HG03469 (cell line): ENCODE data around the gene SLC17A3.

Experiments
- ATAC-seq: cut with Tn5 transposase; IDR thresholded peaks from one replicate; pipeline ENCODE4 v1.9.1; 2021; ENCODE audit warnings: mild to moderate bottlenecking, moderate library complexity, moderate number of reproducible peaks; ENCODE audit not compliant: unreplicated experiment

SLC17A3 gene, protein sequence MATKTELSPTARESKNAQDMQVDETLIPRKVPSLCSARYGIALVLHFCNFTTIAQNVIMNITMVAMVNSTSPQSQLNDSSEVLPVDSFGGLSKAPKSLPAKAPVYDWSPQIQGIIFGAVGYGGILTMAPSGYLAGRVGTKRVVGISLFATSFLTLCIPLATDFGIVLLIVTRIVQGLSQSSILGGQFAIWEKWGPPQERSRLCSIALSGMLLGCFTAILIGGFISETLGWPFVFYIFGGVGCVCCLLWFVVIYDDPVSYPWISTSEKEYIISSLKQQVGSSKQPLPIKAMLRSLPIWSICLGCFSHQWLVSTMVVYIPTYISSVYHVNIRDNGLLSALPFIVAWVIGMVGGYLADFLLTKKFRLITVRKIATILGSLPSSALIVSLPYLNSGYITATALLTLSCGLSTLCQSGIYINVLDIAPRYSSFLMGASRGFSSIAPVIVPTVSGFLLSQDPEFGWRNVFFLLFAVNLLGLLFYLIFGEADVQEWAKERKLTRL

DNA sequence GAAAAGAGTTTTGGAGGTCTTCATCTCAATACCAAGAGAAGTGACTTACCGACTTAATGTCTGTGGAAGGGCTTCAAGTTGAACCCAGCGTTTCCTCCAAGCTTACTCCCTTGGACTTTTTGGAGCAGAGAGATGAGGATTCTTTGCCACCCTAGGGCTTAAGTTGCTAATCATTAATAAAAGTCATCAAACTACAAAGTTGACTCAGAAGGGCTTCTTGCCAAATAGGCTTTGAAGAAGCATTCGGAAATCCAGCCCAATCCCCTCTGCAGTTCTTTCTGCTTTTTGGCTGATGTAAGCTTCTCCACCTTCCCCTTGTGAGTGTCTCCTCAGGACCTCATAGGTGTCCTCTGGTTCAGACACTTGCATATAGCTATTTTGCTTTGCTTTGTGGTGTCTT, at the start of gene SLC17A3:
TSS of gene SLC17A3 (minus strand) at position 126 of the 400 bp plus-strand sequence. CDS start 5,856 bp downstream, outside the sequence.
- no peak for ATAC-seq

DNA sequence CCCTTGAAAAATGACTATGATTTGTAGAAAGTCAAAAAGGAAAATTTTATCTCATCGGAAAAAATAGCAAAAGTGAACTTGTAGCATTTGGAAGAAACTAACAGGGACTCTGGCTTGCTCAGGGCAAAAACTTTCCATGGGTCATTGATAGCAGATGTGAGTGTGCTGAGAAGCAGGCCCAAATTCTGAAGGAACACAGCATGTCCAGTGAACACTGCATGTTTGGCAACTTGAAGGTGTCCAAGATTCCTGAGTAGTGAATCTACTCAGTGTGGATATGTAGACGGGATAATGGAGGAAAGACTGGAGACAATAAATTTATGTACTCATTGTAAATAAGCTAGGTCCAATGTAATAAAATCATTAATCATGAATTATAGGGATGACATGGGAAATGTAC, 48.3 kb upstream of the SLC17A3 start:
- no peak for ATAC-seq

DNA sequence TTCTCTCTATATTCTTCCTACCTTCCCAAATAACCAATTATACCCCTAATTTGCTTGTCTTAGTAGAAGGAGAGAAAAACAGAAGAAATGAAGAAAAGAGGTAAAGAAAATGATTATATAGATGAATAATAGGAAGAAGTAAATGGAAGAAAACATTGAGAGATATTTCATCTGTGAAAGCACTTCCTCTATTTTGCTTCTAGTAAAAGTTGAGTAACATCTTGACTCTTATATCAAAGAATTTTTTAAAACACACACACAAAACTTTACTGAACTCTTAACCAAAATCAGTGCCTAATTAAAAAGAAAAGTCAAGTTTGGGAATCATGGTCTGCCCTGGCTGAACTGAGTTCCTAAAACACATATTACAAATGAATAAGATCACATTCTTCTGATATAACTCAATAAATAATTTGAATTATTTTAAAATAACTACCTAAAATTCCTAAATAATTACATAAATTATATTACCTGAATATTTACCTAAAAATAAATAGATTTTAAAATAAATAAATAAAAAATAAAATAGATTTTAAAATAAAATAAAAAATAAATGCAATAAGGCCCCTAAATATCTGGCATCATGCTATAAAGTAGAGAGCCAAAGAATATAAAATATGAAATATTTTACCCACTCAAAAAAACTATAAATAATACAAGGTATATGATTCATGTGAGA, 47.6 kb upstream of the SLC17A3 start:
- no peak for ATAC-seq

DNA sequence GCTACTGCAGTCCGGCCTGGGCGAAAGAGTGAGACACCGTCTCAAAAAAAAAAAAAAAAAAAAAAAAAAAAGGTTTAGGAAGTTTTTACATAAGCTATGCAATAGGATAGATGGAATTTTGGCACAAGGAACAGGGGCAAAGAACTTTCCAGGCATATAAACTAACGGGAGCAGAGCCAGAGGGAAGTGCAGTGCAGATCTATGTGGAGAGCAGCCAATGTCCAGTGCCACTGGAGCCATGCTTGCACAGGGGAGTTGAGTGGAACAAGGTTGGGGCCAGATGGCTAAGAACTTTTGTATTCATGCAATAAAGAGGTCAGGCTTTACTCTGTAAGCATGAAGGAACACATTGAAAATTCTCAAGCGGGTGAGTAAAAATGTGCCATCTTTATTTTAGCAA, 45.6 kb upstream of the SLC17A3 start:
- ATAC-seq = no peak

DNA sequence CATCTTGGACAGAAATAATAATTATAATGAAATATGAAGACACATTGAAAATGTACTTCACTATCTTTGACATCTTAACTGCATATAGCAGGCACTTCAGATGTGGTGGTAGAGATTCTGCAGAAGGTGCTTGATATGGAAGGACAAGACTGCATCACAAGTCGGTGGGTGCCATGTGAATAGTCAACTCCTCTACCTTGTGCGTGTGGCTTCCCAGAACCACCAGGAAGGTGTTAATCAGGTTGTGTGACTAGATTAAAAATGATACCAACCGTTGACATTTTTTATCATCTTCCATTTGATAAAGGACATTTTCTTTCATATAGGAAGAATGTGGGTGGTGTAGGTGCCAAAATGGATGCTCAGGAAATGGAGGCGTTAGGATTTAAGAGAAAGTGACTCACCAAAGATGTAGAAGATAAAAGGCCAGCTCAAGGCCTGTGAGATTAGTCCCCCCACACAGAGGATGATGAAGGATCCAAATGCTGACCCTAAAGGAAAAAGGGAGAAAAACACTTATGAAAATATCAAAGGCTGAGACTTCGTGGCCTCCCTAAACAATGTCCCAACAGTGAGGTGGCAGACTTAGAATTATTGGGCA, 44.1 kb upstream of the SLC17A3 start:
- no peak for ATAC-seq

DNA sequence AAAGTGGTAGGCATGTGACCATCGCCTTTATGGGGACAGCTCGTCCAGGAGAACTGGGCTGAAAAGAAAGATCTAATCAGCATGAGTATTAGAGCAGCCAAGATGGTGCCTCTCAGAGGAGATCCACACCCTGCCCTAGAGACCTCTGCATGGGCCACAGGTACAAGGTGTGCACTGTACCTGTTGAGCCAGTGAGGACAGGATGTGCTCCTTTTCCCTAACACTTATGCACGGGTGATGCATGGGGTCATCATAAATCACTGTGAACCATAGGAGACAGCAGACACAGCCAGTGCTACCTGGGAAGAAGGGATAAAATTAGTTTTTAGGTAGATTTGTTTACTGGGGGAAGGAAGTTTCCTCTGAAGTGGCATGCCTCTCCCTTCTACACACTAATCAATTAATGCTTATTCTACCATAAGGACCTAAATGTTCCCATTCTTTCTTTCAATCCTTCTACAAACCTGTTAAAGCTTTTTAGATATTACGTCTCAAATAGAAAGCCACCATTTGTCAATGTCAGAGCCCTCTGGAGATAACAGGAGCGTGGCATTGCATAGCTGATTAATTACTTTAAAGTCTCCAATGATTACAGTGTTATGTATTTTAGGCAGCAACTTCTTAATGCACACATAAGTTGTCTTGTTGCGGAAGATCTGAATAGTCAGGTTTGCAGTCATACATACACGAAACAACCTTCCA, 42.9 kb upstream of the SLC17A3 start:
- ATAC-seq = no peak

DNA sequence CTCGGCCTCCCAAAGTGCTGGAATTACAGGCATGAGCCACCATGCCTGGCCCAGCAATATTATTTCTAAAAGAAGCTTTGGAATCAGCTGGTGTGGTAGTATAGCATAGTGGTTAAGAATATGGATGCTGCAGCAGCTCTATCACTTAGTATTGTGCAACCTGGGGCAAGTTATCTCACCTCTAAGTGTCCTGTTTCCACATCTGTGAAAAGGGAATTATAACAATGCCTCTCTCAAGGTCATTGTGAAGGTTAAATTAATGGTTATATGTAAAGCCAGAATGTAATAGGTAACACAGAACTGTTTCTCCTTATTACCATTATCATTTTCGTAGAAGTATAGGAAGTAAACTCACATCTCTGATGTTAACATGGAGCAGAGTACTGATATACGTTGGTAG, 42.3 kb upstream of the SLC17A3 start:
- no peak for ATAC-seq

DNA sequence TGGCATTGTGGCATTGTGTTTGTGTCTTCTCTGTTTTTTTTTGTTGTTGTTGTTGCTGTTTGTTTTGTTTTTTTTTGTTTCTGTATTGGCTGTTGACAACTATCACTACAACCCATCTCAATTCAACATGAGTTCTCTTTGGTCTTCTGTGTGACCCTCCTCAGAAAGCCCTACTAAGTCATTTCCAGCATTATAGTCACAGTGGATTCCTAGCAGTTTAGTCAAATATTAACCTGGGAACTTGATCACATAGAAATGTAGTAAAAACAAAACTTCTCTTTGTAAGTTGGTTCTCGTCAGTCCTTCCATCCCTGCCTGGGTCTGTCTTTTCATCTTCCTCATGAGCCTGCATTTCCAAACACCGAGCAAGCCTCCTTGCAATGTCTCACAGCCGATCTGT, 39.7 kb upstream of the SLC17A3 start:
- ATAC-seq = no peak

DNA sequence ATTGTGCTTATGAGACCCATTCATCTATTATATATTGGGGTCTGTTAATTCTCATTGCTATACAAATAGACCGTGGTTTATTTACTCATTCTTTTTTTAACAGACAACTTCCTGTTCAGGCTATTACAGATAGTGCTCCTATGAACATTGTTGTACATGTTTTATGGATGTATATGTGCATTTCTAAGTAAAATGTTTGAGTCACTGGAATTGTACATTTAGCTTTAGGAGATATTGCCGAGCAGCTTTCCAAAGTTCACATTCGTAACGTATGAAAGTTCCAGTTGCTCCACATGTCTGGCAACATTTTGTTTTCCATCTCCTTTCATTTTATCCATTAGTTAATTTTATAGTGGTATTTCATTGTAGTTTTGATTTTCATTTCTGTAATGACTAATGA, 37.3 kb upstream of the SLC17A3 start:
- ATAC-seq = no peak

DNA sequence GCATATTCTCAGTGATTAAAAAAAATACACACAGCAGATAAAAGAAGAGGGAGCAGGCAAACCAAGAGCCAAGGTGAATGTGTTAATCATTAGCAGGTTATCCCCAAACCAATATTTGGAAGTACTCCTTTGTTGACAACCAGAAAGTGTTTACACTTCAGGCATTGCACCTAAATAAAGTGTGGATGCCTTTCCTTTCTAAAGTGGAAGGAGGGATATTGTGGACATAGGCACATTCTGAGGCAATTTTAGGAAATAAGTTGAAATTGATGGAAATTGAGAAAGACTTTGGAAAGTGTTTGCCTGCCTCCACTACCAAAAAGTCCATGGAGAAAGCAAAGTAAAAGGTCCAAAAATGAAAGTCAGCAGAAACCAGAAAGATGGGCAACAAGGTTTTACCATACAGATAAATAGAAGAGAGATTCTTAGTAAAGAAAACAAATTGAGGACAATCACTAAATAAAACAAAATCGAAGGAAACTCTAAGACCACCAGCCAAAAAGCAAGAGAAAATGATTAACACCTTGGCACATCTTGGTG, 33.5 kb upstream of the SLC17A3 start:
- no peak for ATAC-seq

DNA sequence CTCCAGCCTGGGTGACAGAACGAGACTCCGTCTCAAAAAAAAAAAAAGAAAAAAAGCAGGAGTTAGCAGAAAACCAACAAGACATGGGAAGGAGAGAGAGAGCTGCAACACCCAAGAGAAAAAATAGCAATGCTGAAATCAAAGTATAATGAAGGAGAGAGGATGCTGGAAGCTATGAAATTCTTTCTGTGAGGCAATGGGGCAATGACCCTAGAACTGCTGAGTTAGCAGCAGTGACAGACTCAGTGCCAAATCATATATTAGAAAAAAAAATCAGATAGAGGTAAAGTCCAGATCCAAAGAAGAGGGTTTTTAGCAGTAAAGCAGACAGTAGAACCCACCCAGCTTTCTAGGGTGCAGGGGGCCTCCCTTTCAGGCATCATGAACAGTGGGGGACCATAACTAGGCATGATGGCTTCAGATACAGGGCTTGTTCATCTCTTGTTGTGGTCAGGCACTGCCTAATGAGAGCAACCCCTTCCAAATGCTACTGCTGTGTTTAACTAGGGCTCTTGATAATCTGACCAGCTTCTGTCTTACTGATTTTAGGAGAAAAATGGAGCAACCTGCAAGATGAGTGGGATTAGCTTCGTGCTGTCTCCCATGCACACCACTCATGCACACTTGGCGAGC, 29.5 kb upstream of the SLC17A3 start:
- ATAC-seq = no peak

DNA sequence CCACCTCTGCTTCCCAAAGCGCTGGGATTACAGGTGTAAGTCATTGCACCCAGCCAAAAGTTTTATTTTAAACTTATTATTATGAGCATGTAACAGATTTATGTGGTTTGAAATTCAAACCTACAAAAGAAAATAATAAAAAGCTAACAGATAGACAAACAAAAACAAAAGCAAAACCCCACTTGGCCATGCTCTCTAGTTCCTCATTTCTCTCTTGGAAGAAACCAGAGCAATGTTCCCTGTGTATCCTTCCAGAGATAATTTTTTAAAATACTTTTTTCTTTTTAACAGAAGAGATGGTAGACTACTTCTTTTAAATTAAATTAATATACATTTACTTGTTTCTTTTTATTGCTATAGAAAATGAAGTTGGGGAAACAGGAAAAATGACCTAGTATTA, 28.0 kb upstream of the SLC17A3 start:
- ATAC-seq = no peak

DNA sequence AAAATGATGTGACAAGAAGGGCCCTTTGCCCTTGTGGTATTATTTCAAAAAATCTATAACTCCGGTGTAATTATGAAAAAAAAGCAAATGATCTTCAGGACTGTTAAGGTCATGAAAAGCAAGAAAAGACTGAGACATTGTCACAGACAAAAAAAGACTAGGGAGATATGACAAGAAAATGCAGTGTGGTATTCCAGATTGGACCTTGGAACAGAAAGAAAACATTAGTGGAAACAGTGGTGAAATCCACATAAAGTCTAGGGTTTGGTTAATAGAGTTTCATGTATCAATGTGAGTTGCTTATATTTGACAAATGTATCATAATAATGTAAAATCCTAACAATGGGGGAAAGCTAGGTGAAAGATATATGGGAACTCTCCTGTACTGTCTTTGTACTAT, 26.8 kb upstream of the SLC17A3 start:
- ATAC-seq = no peak

DNA sequence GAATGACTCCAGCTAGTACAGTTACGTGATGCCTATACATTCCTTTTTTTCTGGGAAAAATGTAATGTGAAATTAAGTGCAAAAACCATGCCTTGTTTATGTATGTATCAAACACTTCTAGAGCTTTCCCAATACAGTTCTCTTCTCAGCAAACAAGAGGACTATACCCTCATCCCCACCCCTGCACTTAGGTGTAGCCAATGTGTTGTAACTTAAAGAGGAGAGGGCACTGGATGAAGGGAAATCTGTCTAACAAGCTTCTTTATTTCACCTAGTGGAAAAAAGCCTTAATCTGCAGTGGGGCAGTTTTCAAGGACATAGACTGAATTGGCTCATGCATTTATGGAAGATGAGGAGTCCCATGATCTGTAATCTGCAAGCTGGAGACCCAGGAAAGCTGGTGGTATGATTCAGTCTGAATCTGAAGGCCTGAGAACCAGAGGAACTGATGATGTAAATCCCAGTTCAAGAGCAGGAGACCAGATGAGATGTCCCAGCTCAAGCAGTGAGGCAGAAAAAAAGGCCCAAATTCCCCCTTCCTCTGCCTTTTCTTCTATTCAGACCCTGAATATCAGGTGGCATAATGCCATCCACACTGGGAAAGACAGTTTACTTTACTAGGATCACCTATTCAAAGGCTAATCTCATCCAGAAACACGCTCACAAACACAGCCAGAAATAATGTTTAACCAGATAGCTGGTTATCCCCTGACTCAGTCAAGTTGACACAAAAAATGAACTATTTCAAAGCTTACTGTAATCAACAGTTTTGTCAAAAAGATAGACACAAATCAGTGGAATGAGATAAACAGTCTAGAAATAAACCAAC, 25.8 kb upstream of the SLC17A3 start:
- no peak for ATAC-seq

DNA sequence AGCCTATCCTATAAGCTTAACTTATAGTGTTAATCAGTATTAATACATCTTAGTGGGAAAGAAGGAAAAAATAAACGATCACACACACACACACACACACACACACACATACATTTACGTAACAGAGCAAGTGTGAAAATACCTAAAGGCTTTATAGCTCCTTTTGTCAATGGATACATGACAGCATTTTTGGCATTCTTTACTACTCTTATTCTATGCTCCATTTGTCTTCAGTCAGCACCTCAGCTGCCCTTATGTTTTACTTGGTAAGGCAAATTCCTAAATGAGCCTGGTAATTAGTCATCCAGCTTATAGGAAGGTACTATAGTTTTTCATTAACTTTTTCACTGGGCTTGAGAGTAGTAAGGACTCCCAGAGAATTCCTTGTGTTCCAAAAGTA, 25.1 kb upstream of the SLC17A3 start:
- ATAC-seq = no peak

DNA sequence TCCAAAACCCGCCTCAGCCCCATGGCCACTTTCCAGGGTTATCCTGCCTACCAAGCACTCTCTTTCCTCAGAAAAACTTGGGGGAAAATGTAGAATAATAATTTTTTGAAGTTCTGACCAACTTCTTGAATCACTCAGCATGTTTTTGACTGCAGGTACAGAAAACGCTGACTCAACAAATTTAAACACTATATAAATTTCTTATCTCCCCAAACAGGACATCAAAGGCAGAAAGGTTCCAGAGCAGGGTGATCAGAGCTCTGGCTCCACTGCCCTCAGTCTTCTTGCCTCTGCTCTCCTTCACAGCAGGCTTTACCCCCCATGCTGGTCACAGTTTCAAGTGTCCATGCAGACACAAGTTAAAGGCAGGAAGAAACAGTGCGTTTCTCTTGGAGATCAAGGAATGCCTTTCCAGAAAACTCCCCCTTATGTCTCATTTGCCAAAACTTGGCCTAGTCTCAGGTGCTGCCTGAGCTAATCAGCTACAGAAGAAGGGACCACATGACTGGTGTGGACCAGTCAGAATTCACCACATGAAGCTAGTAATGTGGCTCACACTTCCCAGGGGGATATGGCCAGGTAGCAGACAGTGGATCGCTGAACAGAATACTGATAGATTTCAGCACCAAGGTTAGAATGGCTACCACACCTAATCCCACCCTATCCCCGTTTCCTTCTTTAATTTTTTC, 24.4 kb upstream of the SLC17A3 start:
- no peak for ATAC-seq

DNA sequence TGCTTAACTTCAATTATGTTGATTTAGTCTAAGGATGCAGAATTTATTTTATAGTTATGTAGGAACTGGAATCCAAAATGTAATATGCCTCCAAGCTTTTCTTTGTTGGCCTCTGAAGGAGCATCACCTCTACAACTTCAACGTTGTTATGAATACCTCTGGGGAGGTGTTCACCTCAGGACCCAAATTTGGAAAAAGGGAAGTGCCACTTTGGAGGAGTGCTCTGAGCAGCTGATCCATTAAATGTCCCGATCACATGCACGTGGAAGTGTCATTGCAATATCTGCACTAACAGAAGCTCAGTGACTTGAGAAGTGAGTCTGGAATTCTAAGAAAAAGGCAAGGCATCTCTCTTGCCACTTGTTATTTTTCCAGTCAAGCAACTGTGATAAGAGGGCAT, 22.2 kb upstream of the SLC17A3 start:
- no peak for ATAC-seq

DNA sequence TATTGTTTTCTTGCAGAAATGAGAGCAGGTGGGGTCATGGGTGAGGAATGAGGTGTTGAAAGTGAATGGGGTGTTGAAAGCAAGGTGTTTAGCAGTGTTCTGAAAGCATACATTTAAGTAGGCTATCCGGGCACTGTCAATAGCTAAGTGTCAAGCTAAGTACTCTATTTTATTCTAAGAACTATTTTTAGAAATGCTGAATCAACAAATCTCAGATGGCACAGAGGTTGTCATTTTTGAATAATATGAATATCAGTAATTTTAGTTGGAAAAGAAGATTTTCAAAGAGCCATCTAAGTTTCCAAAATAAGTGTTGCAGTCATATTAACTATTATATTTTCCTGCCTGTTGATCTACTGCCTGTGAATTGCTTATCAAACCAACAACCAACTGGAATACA, 21.7 kb upstream of the SLC17A3 start:
- no peak for ATAC-seq

DNA sequence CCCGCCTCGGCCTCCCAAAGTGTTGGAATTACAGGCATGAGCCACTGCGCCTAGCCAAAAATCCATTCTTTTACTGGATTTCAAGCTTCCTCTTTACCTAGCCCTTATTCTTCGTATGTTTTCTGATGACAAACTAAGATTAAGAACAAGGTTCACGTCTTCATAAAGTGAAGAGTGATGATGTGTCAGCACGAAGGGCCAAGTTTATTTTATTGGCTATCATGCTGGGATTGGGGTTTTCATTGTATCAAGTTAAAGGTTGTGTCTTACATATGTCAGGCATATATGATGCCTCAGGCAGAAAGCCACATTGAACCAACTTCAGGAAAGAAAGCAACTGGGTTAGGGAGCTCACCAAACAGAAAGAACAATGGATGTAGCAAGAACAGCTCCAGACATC, 19.7 kb upstream of the SLC17A3 start:
- no peak for ATAC-seq
